OCI-LY7 (cell line): ENCODE results near the gene RHOT2. TPM values are rescaled to one million over a fixed set of nuclear protein-coding genes. Genes with fewer than 3 reads are reported as not detected.

Experiments
- BruUV-seq: library from RNA; stranded (reverse); fragments of 400-500 nt; replicated peaks from 2 replicates; lab custom pipeline; 2021; lab: Mats Ljungman, UMichigan
- CTCF ChIA-PET: fragments of 300-600 bp; sonication (Branson Sonifier 250); formaldehyde crosslinking; loops from one replicate; lab custom pipeline; 2022; ENCODE audit warnings: antibody characterized with exemption; ENCODE audit not compliant: unreplicated experiment; lab: Charles Lee
- POLR2A ChIA-PET: fragments of 300-600 bp; sonication (Branson Sonifier 250); formaldehyde crosslinking; loops from one replicate; lab custom pipeline; 2022; ENCODE audit warnings: antibody characterized with exemption; lab: Charles Lee
- DNase-seq: peaks from one replicate; pipeline ENCODE4 v3.0.0-alpha.2; 2015; ENCODE audit warnings: low spot score
- H2AFZ ChIP-seq: fragments of 200-600 bp; sonication (generic), shearing (Covaris generic); 2 replicates; pipeline ENCODE4 v1.6.1; 2014; ENCODE audit warnings: mild to moderate bottlenecking, antibody characterized with exemption, low read length, moderate library complexity
- H3K27ac ChIP-seq: fragments of 200-600 bp; sonication (generic); 2 replicates; pipeline ENCODE4 v1.5.1; 2014; ENCODE audit warnings: mixed run types, low read depth, mild to moderate bottlenecking, moderate library complexity, low read length, inconsistent platforms; ENCODE audit not compliant: poor library complexity, severe bottlenecking
- H3K36me3 ChIP-seq: fragments of 200-600 bp; sonication (generic); 2 replicates; pipeline ENCODE4 v1.6.1; 2014; ENCODE audit warnings: mild to moderate bottlenecking, antibody characterized with exemption, low read length, moderate library complexity, mixed read lengths; ENCODE audit not compliant: insufficient read depth
- H3K4me1 ChIP-seq: fragments of 200-600 bp; sonication (generic); 2 replicates; pipeline ENCODE4 v1.5.1; 2014; ENCODE audit warnings: mild to moderate bottlenecking, low read length; ENCODE audit not compliant: insufficient read depth, poor library complexity, severe bottlenecking
- H3K4me2 ChIP-seq: fragments of 200-600 bp; sonication (generic); 2 replicates; pipeline ENCODE4 v1.6.1; 2014; ENCODE audit warnings: mild to moderate bottlenecking, low read length
- H3K4me3 ChIP-seq: fragments of 200-600 bp; sonication (generic); 2 replicates; pipeline ENCODE4 v1.5.1; 2014; ENCODE audit warnings: mild to moderate bottlenecking, low read depth, low read length; ENCODE audit not compliant: poor library complexity, severe bottlenecking
- H3K79me2 ChIP-seq: fragments of 200-600 bp; sonication (generic); 2 replicates; pipeline ENCODE4 v1.6.1; 2016; ENCODE audit warnings: low read depth, mild to moderate bottlenecking, low read length, moderate library complexity, mixed read lengths; ENCODE audit not compliant: insufficient read depth
- H3K9me2 ChIP-seq: fragments of 200-600 bp; sonication (generic); 2 replicates; pipeline ENCODE4 v1.6.1; 2016; ENCODE audit warnings: mild to moderate bottlenecking, low read length, mixed read lengths; ENCODE audit not compliant: insufficient read depth
- H3K9me3 ChIP-seq: fragments of 200-600 bp; sonication (generic); 2 replicates; pipeline ENCODE4 v1.6.1; 2014; ENCODE audit warnings: mild to moderate bottlenecking, mixed run types, low read length, mixed read lengths
- H4K20me1 ChIP-seq: fragments of 200-600 bp; sonication (generic); 2 replicates; pipeline ENCODE4 v1.6.1; 2014; ENCODE audit warnings: mild to moderate bottlenecking, antibody characterized with exemption, low read length, moderate library complexity, mixed read lengths; ENCODE audit not compliant: insufficient read depth
- CTCF ChIP-seq: fragments of 200-600 bp; sonication (generic); conservative IDR thresholded peaks from 2 replicates; pipeline ENCODE4 v1.5.1; 2014; ENCODE audit warnings: mild to moderate bottlenecking, antibody characterized with exemption, low read length, moderate library complexity, mixed read lengths
- EZH2phosphoT487 ChIP-seq: fragments of 200-600 bp; sonication (generic); IDR thresholded peaks from 2 replicates; pipeline ENCODE4 v1.6.1; 2018; ENCODE audit warnings: low read depth, borderline replicate concordance, mild to moderate bottlenecking, mixed run types, antibody characterized with exemption, low read length, moderate library complexity, mixed read lengths
- intact Hi-C: fragments of 100-400 bp; cut with micrococcal nuclease; formaldehyde crosslinking; loops from one replicate; pipeline ENCODE4 v1.10.0; 2022; ENCODE audit not compliant: unreplicated experiment
- total RNA-seq, 2 experiments: library from RNA; depleted of rRNA in 1 of 2; stranded (reverse); fragments of >200 nt in 1 of 2; shearing (Covaris generic) in 1 of 2; gene quantifications; 2 replicates each; pipeline ENCODE4 v1.2.3, GENCODE V29; 2014 to 2022

The RHOT2 gene
- total RNA-seq, 2 experiments from 2014 or later: 133 to 136 TPM

- H3K27ac ChIP-seq: no peak overlapping the region
- DNase-seq: no peak
- intact Hi-C loops: no loop called here
- H4K20me1 ChIP-seq: no peaks in the 10 kb centered on the region
- TF ChIP-seq EZH2phosphoT487 (no peak), CTCF (no peak)
- POLR2A ChIA-PET: no interaction called here
- no peaks in the 10 kb centered on the region for H3K79me2 ChIP-seq
- no peak overlapping the region for H3K4me2 ChIP-seq
- H3K9me3 ChIP-seq: no peaks in the 10 kb centered on the region
- no peaks in the 10 kb centered on the region for H3K9me2 ChIP-seq
- no peaks in the 10 kb centered on the region for H3K36me3 ChIP-seq
- no peak overlapping the region for H3K4me3 ChIP-seq
- CTCF ChIA-PET: no interaction called here
- no peaks in the 10 kb centered on the region for H3K4me1 ChIP-seq
- H2AFZ ChIP-seq: no peak overlapping the region
- no TSS peak for BruUV-seq
Measured at GRCh38 chr16:707062-707538, 39.2 kb downstream of the RHOT2 start.

GRCh38 chr16:708019-708418 is 40.1 kb downstream of the RHOT2 start:
- Histone ChIP-seq H3K79me2 (no peaks in the 10 kb centered on the region), H3K27ac (no peak overlapping the region), H4K20me1 (no peaks in the 10 kb centered on the region), H3K4me2 (no peak overlapping the region), H2AFZ (no peak overlapping the region), H3K9me3 (no peaks in the 10 kb centered on the region), H3K36me3 (no peaks in the 10 kb centered on the region), H3K4me3 (no peak overlapping the region), H3K9me2 (no peaks in the 10 kb centered on the region), H3K4me1 (no peaks in the 10 kb centered on the region)
- no TSS peak for BruUV-seq
- TF ChIP-seq CTCF (no peak), EZH2phosphoT487 (no peak)
- intact Hi-C loops: no loop called here
- DNase-seq: no peak
- POLR2A ChIA-PET: no interaction called here
- CTCF ChIA-PET: no interaction called here

- Histone ChIP-seq H3K4me2 (no peak overlapping the region), H3K36me3 (no peaks in the 10 kb centered on the region), H3K4me1 (no peaks in the 10 kb centered on the region), H3K9me3 (no peaks in the 10 kb centered on the region), H2AFZ (no peak overlapping the region), H3K79me2 (no peaks in the 10 kb centered on the region), H3K4me3 (no peak overlapping the region), H3K27ac (no peak overlapping the region), H3K9me2 (no peaks in the 10 kb centered on the region), H4K20me1 (no peaks in the 10 kb centered on the region)
- POLR2A ChIA-PET: no interaction called here
- intact Hi-C loops: no loop called here
- no TSS peak for BruUV-seq
- CTCF ChIA-PET: no interaction called here
- no peak for DNase-seq
- TF ChIP-seq CTCF (no peak), EZH2phosphoT487 (no peak)
Measured at GRCh38 chr16:708959-709358, 41.0 kb downstream of the RHOT2 start.
